ENCODE data around the gene FHIT. TPM values are rescaled to one million over a fixed set of nuclear protein-coding genes. Genes with fewer than 3 reads are reported as not detected.

The FHIT gene
- total RNA-seq, 2 experiments from 2014 or later = 7.6 to 7.9 TPM

DNA sequence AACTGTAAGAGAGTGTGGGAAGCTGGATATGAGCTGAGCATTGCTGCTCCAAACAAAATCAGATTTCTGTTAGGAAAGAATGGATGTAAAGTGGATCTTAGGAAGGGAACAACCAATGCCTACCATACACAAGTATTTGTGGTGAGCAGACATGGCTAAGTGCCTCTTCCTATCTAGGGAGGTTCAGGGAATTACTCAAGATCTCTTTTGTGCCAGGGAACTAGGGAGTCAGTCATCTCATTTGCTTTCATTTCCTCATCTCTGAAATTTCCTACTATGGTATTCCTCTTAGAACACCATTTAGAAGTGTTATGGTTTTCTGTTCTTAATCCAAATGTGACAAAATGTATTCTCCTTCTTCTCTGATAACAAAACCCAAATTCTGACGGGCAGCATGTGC, 396.5 kb downstream of the FHIT start:
- intact Hi-C loops (cut with micrococcal nuclease) = no loop called here
- no peak overlapping the region for H3K4me3 Mint-ChIP-seq
- no peaks in the 10 kb centered on the region for H3K4me1 Mint-ChIP-seq (ENCODE audit: low read depth)
- H3K27ac Mint-ChIP-seq = no peak overlapping the region
- peaks cover 5% of the 10 kb centered on the region for H3K9me3 Mint-ChIP-seq
- ChIA-PET POLR2A (no interaction called here), CTCF (no interaction called here)
- TF ChIP-seq, protein P1, sequence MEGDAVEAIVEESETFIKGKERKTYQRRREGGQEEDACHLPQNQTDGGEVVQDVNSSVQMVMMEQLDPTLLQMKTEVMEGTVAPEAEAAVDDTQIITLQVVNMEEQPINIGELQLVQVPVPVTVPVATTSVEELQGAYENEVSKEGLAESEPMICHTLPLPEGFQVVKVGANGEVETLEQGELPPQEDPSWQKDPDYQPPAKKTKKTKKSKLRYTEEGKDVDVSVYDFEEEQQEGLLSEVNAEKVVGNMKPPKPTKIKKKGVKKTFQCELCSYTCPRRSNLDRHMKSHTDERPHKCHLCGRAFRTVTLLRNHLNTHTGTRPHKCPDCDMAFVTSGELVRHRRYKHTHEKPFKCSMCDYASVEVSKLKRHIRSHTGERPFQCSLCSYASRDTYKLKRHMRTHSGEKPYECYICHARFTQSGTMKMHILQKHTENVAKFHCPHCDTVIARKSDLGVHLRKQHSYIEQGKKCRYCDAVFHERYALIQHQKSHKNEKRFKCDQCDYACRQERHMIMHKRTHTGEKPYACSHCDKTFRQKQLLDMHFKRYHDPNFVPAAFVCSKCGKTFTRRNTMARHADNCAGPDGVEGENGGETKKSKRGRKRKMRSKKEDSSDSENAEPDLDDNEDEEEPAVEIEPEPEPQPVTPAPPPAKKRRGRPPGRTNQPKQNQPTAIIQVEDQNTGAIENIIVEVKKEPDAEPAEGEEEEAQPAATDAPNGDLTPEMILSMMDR (IDR thresholded peaks at IDR 0.05) = no peak
- DNase-seq (no peak), ATAC-seq (no peak)
- H3K27me3 Mint-ChIP-seq = no peaks in the 10 kb centered on the region
- no peaks in the 10 kb centered on the region for H3K36me3 Mint-ChIP-seq (ENCODE audit: low read depth)

DNA sequence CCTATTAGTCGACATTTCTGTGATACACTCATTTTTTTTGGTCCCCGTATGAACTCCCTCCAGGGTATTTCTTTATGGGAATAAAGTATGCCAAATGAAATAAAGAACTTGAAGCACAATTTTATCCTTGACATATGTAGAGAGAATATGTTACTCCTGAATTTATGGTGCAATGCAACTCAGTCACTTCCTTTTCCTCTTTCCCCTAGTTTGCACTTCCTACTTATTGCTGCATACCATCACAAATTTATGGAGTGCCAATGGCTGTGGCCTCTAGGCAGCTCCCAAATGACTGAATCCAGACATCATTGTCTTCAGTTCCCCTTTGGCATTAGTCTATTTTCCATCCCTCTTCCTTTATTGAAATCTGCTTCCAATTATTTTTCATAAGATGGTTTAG, 403.5 kb downstream of the FHIT start:
- TF ChIP-seq, protein P1 (IDR thresholded peaks at IDR 0.05) = no peak
- POLR2A ChIA-PET = no interaction called here
- no peaks in the 10 kb centered on the region for H3K27me3 Mint-ChIP-seq
- H3K4me3 Mint-ChIP-seq = no peak overlapping the region
- peaks cover 5% of the 10 kb centered on the region for H3K9me3 Mint-ChIP-seq
- H3K27ac Mint-ChIP-seq = no peak overlapping the region
- intact Hi-C loops (cut with micrococcal nuclease) = no loop called here
- ATAC-seq (no peak), DNase-seq (no peak)
- no peaks in the 10 kb centered on the region for H3K4me1 Mint-ChIP-seq (ENCODE audit: low read depth)
- H3K36me3 Mint-ChIP-seq (ENCODE audit: low read depth) = no peaks in the 10 kb centered on the region
- CTCF ChIA-PET = interaction anchor here (0.7 kb wide), 1 partner anchor 9 kb away, joined by 3 read pairs; no protein-coding TSS in a partner anchor

DNA sequence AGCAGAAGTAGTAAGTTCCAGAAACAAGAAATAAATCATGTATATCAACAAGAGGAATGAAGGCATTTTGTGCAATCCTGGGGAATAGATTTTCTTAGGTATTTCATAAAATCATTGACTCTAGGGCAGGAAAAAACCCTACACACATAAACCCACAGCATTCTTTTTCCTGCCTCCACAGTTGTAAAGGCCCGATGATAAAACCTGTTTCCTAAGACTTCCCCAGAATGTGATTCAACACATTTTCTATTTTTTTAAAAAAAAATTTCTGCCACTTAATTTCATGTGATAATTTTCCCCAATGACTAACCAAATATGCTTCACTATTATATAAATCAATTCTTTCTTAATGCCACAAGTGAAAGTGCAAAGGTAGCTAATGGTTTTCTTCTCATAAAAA, 407.0 kb downstream of the FHIT start:
- intact Hi-C loops (cut with micrococcal nuclease) = no loop called here
- TF ChIP-seq, protein P1 (IDR thresholded peaks at IDR 0.05) = no peak
- Mint-ChIP-seq H3K27ac (no peak overlapping the region), H3K27me3 (no peaks in the 10 kb centered on the region), H3K9me3 (no peaks in the 10 kb centered on the region), H3K4me1 (ENCODE audit: low read depth) (no peaks in the 10 kb centered on the region), H3K4me3 (no peak overlapping the region), H3K36me3 (ENCODE audit: low read depth) (no peaks in the 10 kb centered on the region)
- CTCF ChIA-PET = no interaction called here
- ATAC-seq (no peak), DNase-seq (no peak)
- POLR2A ChIA-PET = no interaction called here

DNA sequence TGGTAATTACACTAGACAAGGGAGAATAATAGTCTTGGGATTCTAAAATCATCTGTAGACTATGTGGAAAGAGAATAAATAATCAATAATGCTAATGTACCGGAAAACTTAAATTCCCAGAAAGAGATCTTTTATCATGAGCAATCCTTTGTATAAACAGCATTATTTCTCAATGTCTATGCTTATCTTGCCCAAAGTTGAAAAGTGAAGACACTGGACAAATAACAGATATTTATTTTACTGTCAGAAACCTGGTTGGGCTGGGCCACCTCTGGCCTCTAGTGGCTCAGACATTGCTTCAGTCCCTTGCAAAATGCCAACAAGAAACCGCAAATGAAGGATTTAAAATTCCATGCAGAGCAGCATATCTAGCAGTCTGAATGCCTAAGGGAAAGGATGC, 409.9 kb downstream of the FHIT start:
- Mint-ChIP-seq H3K27me3 (no peaks in the 10 kb centered on the region), H3K4me1 (ENCODE audit: low read depth) (no peaks in the 10 kb centered on the region), H3K9me3 (no peaks in the 10 kb centered on the region), H3K36me3 (ENCODE audit: low read depth) (peaks cover 2% of the 10 kb centered on the region), H3K27ac (no peak overlapping the region), H3K4me3 (no peak overlapping the region)
- intact Hi-C loops (cut with micrococcal nuclease) = no loop called here
- ATAC-seq (no peak), DNase-seq (no peak)
- CTCF ChIA-PET = no interaction called here
- TF ChIP-seq, protein P1 (IDR thresholded peaks at IDR 0.05) = no peak
- POLR2A ChIA-PET = no interaction called here

DNA sequence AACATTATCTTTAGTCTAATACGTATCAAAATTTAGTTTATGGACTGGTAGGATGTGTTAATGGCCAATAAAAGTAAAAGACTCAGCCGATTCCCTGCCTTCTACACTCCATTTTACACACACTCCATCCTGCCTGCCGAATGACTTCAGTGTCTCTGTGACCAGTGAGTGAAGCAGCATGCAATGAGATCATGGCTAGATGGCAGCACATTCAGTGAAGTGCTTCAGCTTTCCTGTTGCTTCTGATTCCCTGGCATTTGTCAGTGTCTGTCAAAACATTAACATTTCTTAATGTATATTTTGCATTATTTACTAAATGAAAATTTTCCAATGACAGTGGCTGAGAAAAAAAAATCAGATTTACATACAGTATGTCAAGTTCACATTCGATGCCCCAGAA, 412.0 kb downstream of the FHIT start:
- ATAC-seq (no peak), DNase-seq (no peak)
- intact Hi-C loops (cut with micrococcal nuclease) = no loop called here
- no peaks in the 10 kb centered on the region for H3K4me1 Mint-ChIP-seq (ENCODE audit: low read depth)
- no peak overlapping the region for H3K27ac Mint-ChIP-seq
- H3K27me3 Mint-ChIP-seq = no peaks in the 10 kb centered on the region
- no peak overlapping the region for H3K4me3 Mint-ChIP-seq
- no peaks in the 10 kb centered on the region for H3K9me3 Mint-ChIP-seq
- TF ChIP-seq, protein P1 (IDR thresholded peaks at IDR 0.05) = no peak
- ChIA-PET CTCF (interaction anchor here (1.0 to 1.1 kb wide), 2 partner anchors 9 kb away, joined by 3 read pairs; no protein-coding TSS in a partner anchor), POLR2A (no interaction called here)
- H3K36me3 Mint-ChIP-seq (ENCODE audit: low read depth) = peaks cover 2% of the 10 kb centered on the region

Data from activated CD8-positive, alpha-beta T cell treated with anti-CD3 and anti-CD28 coated beads for 36 hours (primary cell).